ENCODE results near the gene PEX16.

DNA sequence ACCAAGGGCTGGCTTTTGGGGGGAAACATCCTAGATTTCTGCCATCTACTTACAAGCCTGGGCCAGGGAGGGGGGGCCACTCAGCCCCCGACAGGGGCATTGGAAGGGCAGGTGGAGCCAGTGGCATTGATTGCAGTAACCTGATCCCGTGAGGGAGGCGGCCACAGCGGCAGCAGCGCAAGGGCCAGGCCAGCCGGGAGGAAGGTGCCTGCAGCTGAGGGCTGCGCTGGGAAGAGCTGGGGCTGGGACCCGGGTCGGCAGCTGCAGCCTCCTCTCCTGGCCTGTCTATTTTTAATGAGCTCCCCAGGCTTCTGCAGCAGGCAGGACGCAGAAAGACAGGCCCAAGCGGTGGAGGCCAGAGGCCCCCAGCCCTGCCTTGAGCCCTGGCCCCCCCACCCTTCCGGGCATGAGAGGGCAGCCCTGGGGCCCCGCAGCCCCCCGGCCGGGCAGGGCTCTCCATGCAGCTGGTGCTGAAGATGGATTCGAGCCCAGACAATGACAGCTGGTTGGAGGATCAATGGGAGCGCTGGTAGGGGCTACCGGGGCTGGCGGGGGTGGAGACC is 21.2 kb downstream of the PEX16 start:
- TF ChIP-seq POLR2AphosphoS5 (IDR thresholded peaks at IDR 0.05; ENCODE audit: low read depth, low read length): no peak
- no peak for TF ChIP-seq POLR2A (IDR thresholded peaks at IDR 0.05; ENCODE audit: low read depth, low read length)
- no peak for TF ChIP-seq SPI1 (IDR thresholded peaks at IDR 0.05; ENCODE audit: low read depth, low read length)
